MM.1S (cell line): Measurements from ENCODE around the gene LMBR1.

Experiments used
- DNase-seq: peaks from one replicate; pipeline ENCODE4 v3.0.0-alpha.2; 2015
- H2AFZ ChIP-seq: fragments of 300-600 bp; sonication (generic); 2 replicates; pipeline ENCODE4 v1.6.0; 2016; ENCODE audit warnings: antibody characterized with exemption, low read length
- H3F3A ChIP-seq: fragments of 300-600 bp; sonication (generic); 2 replicates; pipeline ENCODE4 v1.6.1; 2016; ENCODE audit warnings: mild to moderate bottlenecking, antibody characterized with exemption, low read length, moderate library complexity, mixed read lengths; ENCODE audit not compliant: insufficient read depth
- H3K27ac ChIP-seq: fragments of 300-600 bp; sonication (generic); 2 replicates; pipeline ENCODE4 v1.5.1; 2016; ENCODE audit warnings: mild to moderate bottlenecking, low read length
- H3K27me3 ChIP-seq: fragments of 300-600 bp; sonication (generic); replicated peaks from 2 replicates; pipeline ENCODE4 v1.6.0; 2016; ENCODE audit warnings: low read length; ENCODE audit not compliant: insufficient read depth
- H3K36me3 ChIP-seq: fragments of 300-600 bp; sonication (generic); replicated peaks from 2 replicates; pipeline ENCODE4 v1.6.1; 2016; ENCODE audit warnings: mild to moderate bottlenecking, low read length, mixed read lengths; ENCODE audit not compliant: insufficient read depth
- H3K4me1 ChIP-seq: fragments of 300-600 bp; sonication (generic); 2 replicates; pipeline ENCODE4 v1.6.1; 2016; ENCODE audit warnings: low read length, mixed read lengths
- H3K4me2 ChIP-seq: fragments of 300-600 bp; sonication (generic); 2 replicates; pipeline ENCODE4 v1.6.0; 2016; ENCODE audit warnings: low read depth, low read length
- H3K4me3 ChIP-seq: fragments of 300-600 bp; sonication (generic); 2 replicates; pipeline ENCODE4 v1.5.1; 2016; ENCODE audit warnings: low read length, mixed read lengths
- H3K79me2 ChIP-seq: fragments of 300-600 bp; sonication (generic); 2 replicates; pipeline ENCODE4 v1.6.1; 2016; ENCODE audit warnings: mixed run types, low read length, mixed read lengths
- H3K9ac ChIP-seq: fragments of 300-600 bp; sonication (generic); 2 replicates; pipeline ENCODE4 v1.6.1; 2016; ENCODE audit warnings: low read length, mixed read lengths
- H3K9me2 ChIP-seq: fragments of 300-600 bp; sonication (generic); replicated peaks from 2 replicates; pipeline ENCODE4 v1.6.1; 2016; ENCODE audit warnings: mild to moderate bottlenecking, low read length, mixed read lengths; ENCODE audit not compliant: insufficient read depth
- H3K9me3 ChIP-seq: fragments of 300-600 bp; sonication (generic); replicated peaks from 2 replicates; pipeline ENCODE4 v1.6.1; 2016; ENCODE audit warnings: mild to moderate bottlenecking, low read length, mixed read lengths; ENCODE audit not compliant: insufficient read depth
- H4K20me1 ChIP-seq: fragments of 300-600 bp; sonication (generic); 2 replicates; pipeline ENCODE4 v1.6.1; 2016; ENCODE audit warnings: mild to moderate bottlenecking, low read length, moderate library complexity, mixed read lengths; ENCODE audit not compliant: insufficient read depth
- EZH2 ChIP-seq: fragments of 300-600 bp; sonication (generic); optimal IDR thresholded peaks from 2 replicates; pipeline ENCODE3; 2017; ENCODE audit warnings: low read depth, mild to moderate bottlenecking, antibody characterized with exemption, low read length, mixed read lengths
- EZH2phosphoT487 ChIP-seq: fragments of 300-600 bp; sonication (generic); IDR thresholded peaks from 2 replicates; pipeline ENCODE4 v1.6.1; 2018; ENCODE audit warnings: antibody characterized with exemption, low read length
- TF ChIP-seq, protein P1 (sequence below): fragments of 300-600 bp; sonication (generic); IDR thresholded peaks from 2 replicates; pipeline ENCODE4 v1.5.1; 2016; ENCODE audit warnings: antibody characterized with exemption, low read length, mixed read lengths

The LMBR1 gene

DNA sequence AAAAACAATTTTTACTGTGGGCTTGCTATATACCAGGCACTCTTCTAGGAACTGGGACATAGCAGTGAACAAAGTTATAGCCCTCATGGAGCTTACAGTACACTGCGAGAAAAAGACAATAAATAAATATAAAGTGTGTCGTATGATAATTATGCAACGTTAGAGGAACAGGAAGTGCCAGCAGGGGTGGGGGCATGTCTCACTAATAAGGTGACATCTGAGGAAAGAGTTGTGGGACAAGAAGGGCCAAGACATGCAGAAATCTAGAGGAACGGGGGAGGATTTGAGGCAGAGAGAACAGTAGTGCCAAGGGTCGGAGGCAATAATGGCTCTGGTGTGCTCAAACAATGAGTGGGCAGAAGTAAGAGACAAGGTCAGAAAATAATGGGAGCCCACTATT lies 52.8 kb downstream of the LMBR1 start:
- no peaks in the 10 kb centered on the region for H3F3A ChIP-seq
- no peaks in the 10 kb centered on the region; the same call in 1 of the 2 replicates for H4K20me1 ChIP-seq
- H3K4me2 ChIP-seq = no peak overlapping the region

DNA sequence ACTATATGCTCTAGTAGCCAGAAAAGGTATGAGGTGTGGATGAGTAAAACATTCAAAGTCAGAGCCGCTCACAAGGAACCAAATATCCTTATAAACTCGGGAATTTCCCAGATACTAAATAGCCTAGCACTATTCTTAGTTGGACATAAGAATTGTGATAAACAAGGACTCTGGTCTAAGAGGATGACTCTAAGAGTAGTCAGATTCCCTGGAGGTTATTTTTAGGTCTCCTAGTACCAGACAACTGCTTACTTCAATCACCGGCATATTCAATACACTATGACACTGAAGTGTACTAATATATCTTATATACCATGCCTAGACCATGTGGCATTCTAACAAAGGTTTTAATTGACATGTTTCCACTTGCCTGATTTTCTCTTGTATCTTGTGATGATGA lies 56.5 kb downstream of the LMBR1 start:
- Histone ChIP-seq H3K27me3 (no peaks in the 10 kb centered on the region), H3K36me3 (peaks cover 2% of the 10 kb centered on the region; the same call in 1 of the 2 replicates), H3K4me3 (no peak overlapping the region), H3K9ac (no peak overlapping the region), H3K79me2 (peaks cover 26% of the 10 kb centered on the region), H3K27ac (no peak overlapping the region), H3K4me1 (no peaks in the 10 kb centered on the region), H3K4me2 (no peak overlapping the region), H2AFZ (no peak overlapping the region), H3F3A (no peaks in the 10 kb centered on the region), H4K20me1 (no peaks in the 10 kb centered on the region), H3K9me3 (no peaks in the 10 kb centered on the region), H3K9me2 (no peaks in the 10 kb centered on the region)
- TF ChIP-seq, protein P1, sequence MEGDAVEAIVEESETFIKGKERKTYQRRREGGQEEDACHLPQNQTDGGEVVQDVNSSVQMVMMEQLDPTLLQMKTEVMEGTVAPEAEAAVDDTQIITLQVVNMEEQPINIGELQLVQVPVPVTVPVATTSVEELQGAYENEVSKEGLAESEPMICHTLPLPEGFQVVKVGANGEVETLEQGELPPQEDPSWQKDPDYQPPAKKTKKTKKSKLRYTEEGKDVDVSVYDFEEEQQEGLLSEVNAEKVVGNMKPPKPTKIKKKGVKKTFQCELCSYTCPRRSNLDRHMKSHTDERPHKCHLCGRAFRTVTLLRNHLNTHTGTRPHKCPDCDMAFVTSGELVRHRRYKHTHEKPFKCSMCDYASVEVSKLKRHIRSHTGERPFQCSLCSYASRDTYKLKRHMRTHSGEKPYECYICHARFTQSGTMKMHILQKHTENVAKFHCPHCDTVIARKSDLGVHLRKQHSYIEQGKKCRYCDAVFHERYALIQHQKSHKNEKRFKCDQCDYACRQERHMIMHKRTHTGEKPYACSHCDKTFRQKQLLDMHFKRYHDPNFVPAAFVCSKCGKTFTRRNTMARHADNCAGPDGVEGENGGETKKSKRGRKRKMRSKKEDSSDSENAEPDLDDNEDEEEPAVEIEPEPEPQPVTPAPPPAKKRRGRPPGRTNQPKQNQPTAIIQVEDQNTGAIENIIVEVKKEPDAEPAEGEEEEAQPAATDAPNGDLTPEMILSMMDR = no peak
- no peak for TF ChIP-seq EZH2phosphoT487
- DNase-seq = no peak

More for the DNA sequence above, 52.8 kb downstream of the LMBR1 start:
- peaks cover 54% of the 10 kb centered on the region for H3K79me2 ChIP-seq
- no peak overlapping the region for H3K9ac ChIP-seq
- no peak overlapping the region for H2AFZ ChIP-seq
- H3K4me1 ChIP-seq = no peaks in the 10 kb centered on the region
- H3K4me3 ChIP-seq = no peak overlapping the region
- no peak overlapping the region for H3K27ac ChIP-seq
- no peaks in the 10 kb centered on the region for H3K36me3 ChIP-seq
- no peaks in the 10 kb centered on the region for H3K9me2 ChIP-seq
- no peaks in the 10 kb centered on the region for H3K9me3 ChIP-seq
- H3K27me3 ChIP-seq = no peaks in the 10 kb centered on the region
- TF ChIP-seq, protein P1 = no peak
- TF ChIP-seq EZH2 = no peak
- TF ChIP-seq EZH2phosphoT487 = no peak
- no peak for DNase-seq

DNA sequence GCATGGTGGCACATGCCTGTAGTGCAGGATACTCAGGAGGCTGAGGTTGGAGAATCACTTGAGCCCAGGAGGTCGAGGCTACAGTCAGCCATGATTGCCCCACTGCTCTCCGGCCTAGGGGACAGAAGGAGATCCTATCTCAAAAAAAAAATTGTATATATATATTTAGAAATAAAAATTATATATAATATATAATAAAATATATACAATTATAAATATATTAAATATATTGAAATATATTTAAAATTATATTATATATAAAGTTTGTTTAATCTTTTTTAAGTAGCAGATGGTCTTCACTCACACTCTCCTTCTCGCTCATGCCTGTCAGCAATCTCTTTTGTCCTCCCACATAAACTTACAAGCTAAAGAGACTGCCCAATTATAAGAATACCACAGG lies 58.5 kb downstream of the LMBR1 start:
- TF ChIP-seq EZH2phosphoT487 = no peak
- no peak for TF ChIP-seq EZH2
- TF ChIP-seq, protein P1 = no peak
- no peak overlapping the region for H2AFZ ChIP-seq
- H3K27me3 ChIP-seq = no peaks in the 10 kb centered on the region
- no peak overlapping the region for H3K27ac ChIP-seq
- no peaks in the 10 kb centered on the region for H3K9me3 ChIP-seq
- no peak overlapping the region for H3K4me3 ChIP-seq
- DNase-seq = no peak
- H3K36me3 ChIP-seq = peaks cover 2% of the 10 kb centered on the region; the same call in 1 of the 2 replicates
- H3K9ac ChIP-seq = no peak overlapping the region
- H3K79me2 ChIP-seq = peaks cover 9% of the 10 kb centered on the region
- no peaks in the 10 kb centered on the region for H4K20me1 ChIP-seq
- H3K9me2 ChIP-seq = no peaks in the 10 kb centered on the region
- H3K4me2 ChIP-seq = no peak overlapping the region
- H3K4me1 ChIP-seq = no peaks in the 10 kb centered on the region
- H3F3A ChIP-seq = no peaks in the 10 kb centered on the region
